ENCODE data around the gene MMP1. TPM values are rescaled to one million over a fixed set of nuclear protein-coding genes. Genes with fewer than 3 reads are reported as not detected.
A peak's percentile ranks its signal among the peaks of the same experiment; 100 is the strongest.

Gene MMP1
- total RNA-seq, 1 experiment from 2014 or later = not detected

- H3K27me3 ChIP-seq (ENCODE audit: insufficient read depth, low read length) = no peaks in the 10 kb centered on the region
- no peak overlapping the region for H2AK5ac ChIP-seq (ENCODE audit: insufficient read length, low read length)
- peaks cover 4% of the 10 kb centered on the region; the same call in 1 of the 2 replicates for H3K4me1 ChIP-seq (ENCODE audit: insufficient read depth, low read length)
- Mint-ChIP-seq H3K9me3 (peaks cover 3 to 5% of the 10 kb centered on the region in 2 experiments; a peak in 4 of 5 replicates), H3K27me3 (ENCODE audit: low read depth) (peaks cover 3% of the 10 kb centered on the region; the same call in 1 of the 2 replicates), H3K4me3 (no peak overlapping the region), H3K36me3 (ENCODE audit: insufficient read depth in 1 of 3, low read depth in 3 of 3) (peaks cover under 1 to 4% (median 2%) of the 10 kb centered on the region in 3 experiments; a peak in 3 of 7 replicates), H3K27ac (no peak overlapping the region), H3K4me1 (peaks cover 19% of the 10 kb centered on the region in 2 experiments)
- H3K79me2 ChIP-seq (ENCODE audit: insufficient read depth, low read length) = no peaks in the 10 kb centered on the region
- no peak overlapping the region for H4K5ac ChIP-seq (ENCODE audit: insufficient read length, low read depth, low read length)
- TF ChIP-seq, protein P1, sequence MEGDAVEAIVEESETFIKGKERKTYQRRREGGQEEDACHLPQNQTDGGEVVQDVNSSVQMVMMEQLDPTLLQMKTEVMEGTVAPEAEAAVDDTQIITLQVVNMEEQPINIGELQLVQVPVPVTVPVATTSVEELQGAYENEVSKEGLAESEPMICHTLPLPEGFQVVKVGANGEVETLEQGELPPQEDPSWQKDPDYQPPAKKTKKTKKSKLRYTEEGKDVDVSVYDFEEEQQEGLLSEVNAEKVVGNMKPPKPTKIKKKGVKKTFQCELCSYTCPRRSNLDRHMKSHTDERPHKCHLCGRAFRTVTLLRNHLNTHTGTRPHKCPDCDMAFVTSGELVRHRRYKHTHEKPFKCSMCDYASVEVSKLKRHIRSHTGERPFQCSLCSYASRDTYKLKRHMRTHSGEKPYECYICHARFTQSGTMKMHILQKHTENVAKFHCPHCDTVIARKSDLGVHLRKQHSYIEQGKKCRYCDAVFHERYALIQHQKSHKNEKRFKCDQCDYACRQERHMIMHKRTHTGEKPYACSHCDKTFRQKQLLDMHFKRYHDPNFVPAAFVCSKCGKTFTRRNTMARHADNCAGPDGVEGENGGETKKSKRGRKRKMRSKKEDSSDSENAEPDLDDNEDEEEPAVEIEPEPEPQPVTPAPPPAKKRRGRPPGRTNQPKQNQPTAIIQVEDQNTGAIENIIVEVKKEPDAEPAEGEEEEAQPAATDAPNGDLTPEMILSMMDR (conservative IDR thresholded peaks at IDR 0.05) = peak; percentile 57
- no peak overlapping the region for H3T11ph ChIP-seq (ENCODE audit: low read length)
- no peak overlapping the region for H3K4me2 ChIP-seq (ENCODE audit: insufficient read depth, insufficient read length, low read length)
- H2BK15ac ChIP-seq (ENCODE audit: low read depth, low read length) = no peak overlapping the region
- no peak overlapping the region for H3K56ac ChIP-seq (ENCODE audit: insufficient read length, low read depth, low read length)
- H2BK20ac ChIP-seq (ENCODE audit: low read depth, low read length, poor library complexity, severe bottlenecking) = no peak overlapping the region
- H4K20me1 ChIP-seq (ENCODE audit: control insufficient read depth, insufficient read depth, insufficient read length) = no peaks in the 10 kb centered on the region
- no CpG with 5 or more reads among the region's 38 CpGs for WGBS (ENCODE audit: extremely low coverage, insufficient read length, low lambda C conversion rate)
- H3K14ac ChIP-seq (ENCODE audit: insufficient read depth, low read length) = no peak overlapping the region
- no peak overlapping the region for H3K27ac ChIP-seq (ENCODE audit: insufficient read length, low read depth, low read length)
- no peak overlapping the region for H2BK120ac ChIP-seq (ENCODE audit: low read depth, low read length, poor library complexity, severe bottlenecking)
- H3K9ac ChIP-seq (ENCODE audit: extremely low read depth, insufficient read length, low read length) = no peak overlapping the region
- no peak overlapping the region for H2BK12ac ChIP-seq (ENCODE audit: insufficient read length, low read depth, low read length)
- peak; percentile 80 for DNase-seq
- no peak overlapping the region for H2AFZ ChIP-seq (ENCODE audit: low read length)
- no peaks in the 10 kb centered on the region for H3K79me1 ChIP-seq (ENCODE audit: insufficient read depth, low read depth, low read length, poor library complexity, severe bottlenecking)
- no peak overlapping the region for H3K23ac ChIP-seq (ENCODE audit: insufficient read length, low read depth, low read length)
- H3K4ac ChIP-seq (ENCODE audit: low read depth, low read length) = no peak overlapping the region
- no peak overlapping the region for H2BK5ac ChIP-seq (ENCODE audit: insufficient read length, low read length)
- no peak overlapping the region for H4K8ac ChIP-seq (replicated peaks; ENCODE audit: insufficient read length, low read depth, low read length)
- H4K91ac ChIP-seq (ENCODE audit: insufficient read length, low read depth, low read length) = no peak overlapping the region
- H3K18ac ChIP-seq (ENCODE audit: insufficient read length, low read depth, low read length) = no peak overlapping the region
- no peaks in the 10 kb centered on the region for H3K23me2 ChIP-seq (ENCODE audit: insufficient read length, low read depth, low read length, poor library complexity, severe bottlenecking)
- no peaks in the 10 kb centered on the region for H3K9me3 ChIP-seq (ENCODE audit: control insufficient read depth, low read depth, low read length)
These were observed 33.8 kb upstream of the MMP1 start for GRCh38 chr11:102831489-102832440.
